HG02943 (cell line): ENCODE results near the gene PLB1.

ENCODE experiments used
- ATAC-seq: cut with Tn5 transposase; IDR thresholded peaks from one replicate; pipeline ENCODE4 v1.9.1; 2021; ENCODE audit warnings: mild to moderate bottlenecking, low read depth, moderate library complexity; ENCODE audit not compliant: unreplicated experiment

The PLB1 gene

GRCh38 chr2:28583899-28584553, 88.2 kb downstream of the PLB1 start:
- no peak for ATAC-seq

GRCh38 chr2:28586867-28587266, 91.0 kb downstream of the PLB1 start:
- ATAC-seq = no peak

- no peak for ATAC-seq
These were observed 91.8 kb downstream of the PLB1 start for GRCh38 chr2:28587526-28588291.

GRCh38 chr2:28588292-28588670, 92.4 kb downstream of the PLB1 start:
- ATAC-seq = no peak

GRCh38 chr2:28589746-28590463, 94.0 kb downstream of the PLB1 start:
- ATAC-seq = no peak

GRCh38 chr2:28590496-28591301, 94.8 kb downstream of the PLB1 start:
- ATAC-seq = no peak

GRCh38 chr2:28591711-28592335, 96.0 kb downstream of the PLB1 start:
- ATAC-seq = no peak

- no peak for ATAC-seq
These were observed 96.6 kb downstream of the PLB1 start for GRCh38 chr2:28592481-28592880.

- ATAC-seq = no peak
These were observed 97.4 kb downstream of the PLB1 start for GRCh38 chr2:28593160-28593755.

GRCh38 chr2:28594000-28594331, 98.1 kb downstream of the PLB1 start:
- ATAC-seq = no peak

- ATAC-seq = no peak
These were observed 98.7 kb downstream of the PLB1 start for GRCh38 chr2:28594332-28595108.

- ATAC-seq = no peak
These were observed 99.5 kb downstream of the PLB1 start for GRCh38 chr2:28595323-28595722.

- no peak for ATAC-seq
These were observed 102.6 kb downstream of the PLB1 start for GRCh38 chr2:28598484-28598883.

GRCh38 chr2:28600181-28600580, 104.3 kb downstream of the PLB1 start:
- no peak for ATAC-seq

- no peak for ATAC-seq
These were observed 105.8 kb downstream of the PLB1 start for GRCh38 chr2:28601616-28602015.

GRCh38 chr2:28602136-28602660, 106.3 kb downstream of the PLB1 start:
- ATAC-seq = no peak

GRCh38 chr2:28602751-28603639, 107.1 kb downstream of the PLB1 start:
- ATAC-seq = no peak

- ATAC-seq = no peak
These were observed 108.0 kb downstream of the PLB1 start for GRCh38 chr2:28603821-28604220.
